Prostate gland (tissue), 1 donor: ENCODE measurements around the gene RNASET2.
"Not testable (repeated sequence)": the region's sequence is repeated elsewhere in the genome, so short reads cannot be mapped to it uniquely, and the experiment has no call there.

ENCODE experiments used
- POLR2A ChIP-seq: fragments of 450-650 bp; IDR thresholded peaks from one replicate; pipeline ENCODE4 v1.6.1; 2016; ENCODE audit warnings: antibody characterized with exemption, mild to moderate bottlenecking
- POLR2AphosphoS5 ChIP-seq: sonication (generic); formaldehyde crosslinking; IDR thresholded peaks from one replicate; pipeline ENCODE4 v1.6.1; 2017; ENCODE audit warnings: antibody characterized with exemption

DNA sequence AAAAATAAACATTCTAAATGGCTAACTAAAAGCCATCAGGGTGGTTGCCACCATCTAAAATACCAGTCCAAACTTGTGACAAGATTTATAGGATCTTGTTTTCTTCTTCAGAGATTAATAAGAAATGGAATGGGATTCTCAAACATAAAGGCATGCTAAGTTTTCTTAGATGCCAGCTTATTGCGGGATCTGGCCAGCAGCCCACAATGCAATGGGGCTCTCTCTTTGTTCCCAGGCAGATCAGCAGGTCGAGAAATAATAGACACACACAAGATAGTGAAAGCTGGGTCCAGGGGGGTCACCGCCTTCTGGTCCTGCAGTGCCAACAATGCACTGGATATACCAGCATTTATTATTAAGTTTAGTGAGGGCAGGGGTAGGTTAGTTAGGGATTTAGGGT is 41.4 kb downstream of the RNASET2 start:
- TF ChIP-seq POLR2A, POLR2AphosphoS5: not testable (repeated sequence)
